ENCODE results near the gene A3GALT2.
A peak's percentile ranks its signal among the peaks of the same experiment; 100 is the strongest.
"Not testable (repeated sequence)": the region's sequence is repeated elsewhere in the genome, so short reads cannot be mapped to it uniquely, and the experiment has no call there.

The A3GALT2 gene

DNA sequence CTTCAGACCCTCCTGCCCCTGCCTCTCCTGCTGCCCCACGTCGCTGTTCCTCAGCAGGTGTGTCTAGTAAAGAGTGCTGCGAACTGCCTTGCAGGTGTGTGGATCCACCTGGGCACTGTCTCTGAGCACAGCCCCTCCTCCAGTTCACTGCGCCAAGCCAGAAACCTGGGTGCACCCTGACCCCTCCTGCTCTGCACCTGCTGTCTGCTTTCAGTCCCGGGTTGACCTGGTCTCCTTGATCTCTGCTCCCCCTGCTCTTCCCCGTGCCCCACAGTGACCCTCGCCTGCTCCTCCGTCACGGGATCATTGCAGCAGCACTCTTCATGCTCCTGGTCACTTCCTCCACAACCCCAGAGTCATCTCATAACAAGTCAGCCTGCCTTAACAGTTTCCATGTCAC is 6.5 kb downstream of the A3GALT2 start:
- DNase-seq (ENCODE audit: low spot score), result no peak

DNA sequence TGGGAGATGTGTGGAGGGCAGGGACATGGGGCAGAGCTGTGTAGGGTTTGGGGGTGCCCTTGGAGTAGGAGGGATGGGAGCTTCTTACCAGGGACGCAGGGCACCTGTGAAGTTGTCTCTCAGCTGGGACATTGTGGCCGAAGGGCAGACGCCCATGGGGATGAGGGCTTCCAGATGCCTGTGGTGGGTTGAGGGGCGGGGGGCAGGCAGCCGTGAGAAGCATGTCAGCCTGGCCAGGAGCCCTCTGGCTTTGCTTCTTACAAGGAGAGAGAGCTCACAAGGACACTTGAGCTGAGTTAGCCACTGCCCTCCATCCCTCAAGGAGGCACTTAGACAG is 8.5 kb downstream of the A3GALT2 start:
- no peak for DNase-seq (ENCODE audit: low spot score)

DNA sequence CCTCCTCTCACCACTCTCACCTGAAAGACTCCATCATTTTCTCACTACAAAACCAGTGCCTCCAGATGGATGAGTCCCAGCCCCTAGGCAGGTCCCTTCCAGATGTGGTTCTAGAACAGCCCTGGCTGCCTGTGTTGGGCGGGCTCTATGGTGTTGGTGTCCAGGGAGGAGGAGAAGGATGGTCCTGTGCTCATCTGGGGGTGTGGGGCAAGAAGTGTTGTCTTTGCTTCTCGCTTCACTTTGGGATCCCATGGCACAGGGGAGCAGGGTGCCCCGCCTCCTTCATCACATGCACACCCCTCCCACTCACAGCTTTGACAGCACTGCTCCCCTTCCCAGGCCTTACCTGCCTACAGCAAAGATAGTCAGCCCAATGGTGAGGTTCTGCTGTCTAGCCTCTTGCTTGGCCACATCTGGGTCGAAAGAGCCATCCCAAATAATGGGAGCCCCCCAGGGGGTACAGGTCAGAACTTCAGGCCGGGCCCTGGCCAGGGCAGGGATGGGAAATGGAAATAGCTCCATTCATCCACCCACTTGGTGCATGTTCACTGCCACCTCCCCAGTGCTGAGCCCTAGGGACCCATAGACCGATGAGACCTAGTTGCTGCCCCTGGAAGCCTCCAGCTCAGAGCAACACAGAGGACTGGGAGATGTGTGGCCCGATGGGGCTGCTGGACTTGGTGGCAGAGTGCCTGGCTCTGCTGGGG is 9.0 kb downstream of the A3GALT2 start:
- no peak for DNase-seq (ENCODE audit: low spot score)

DNA sequence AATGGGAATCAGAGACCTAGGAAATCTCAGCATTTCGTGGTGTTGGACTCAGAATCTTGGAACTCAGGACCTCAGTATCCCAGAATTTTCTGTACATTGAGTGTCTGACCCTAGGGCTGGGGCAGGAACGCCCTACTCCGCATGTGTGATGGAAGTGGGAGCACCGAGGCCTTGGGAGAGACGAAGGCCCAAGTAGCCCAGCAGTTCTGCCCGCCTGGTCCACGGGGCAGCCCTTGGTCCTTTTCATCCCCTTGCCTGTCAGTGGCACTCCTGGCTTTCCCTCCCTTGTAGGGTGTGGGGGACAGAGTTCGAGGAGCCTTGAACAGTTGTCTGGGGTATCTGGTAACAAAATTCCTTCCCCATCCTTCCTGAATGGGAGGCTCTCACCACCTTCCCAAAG is 10.2 kb downstream of the A3GALT2 start:
- DNase-seq (ENCODE audit: low spot score), result no peak

DNA sequence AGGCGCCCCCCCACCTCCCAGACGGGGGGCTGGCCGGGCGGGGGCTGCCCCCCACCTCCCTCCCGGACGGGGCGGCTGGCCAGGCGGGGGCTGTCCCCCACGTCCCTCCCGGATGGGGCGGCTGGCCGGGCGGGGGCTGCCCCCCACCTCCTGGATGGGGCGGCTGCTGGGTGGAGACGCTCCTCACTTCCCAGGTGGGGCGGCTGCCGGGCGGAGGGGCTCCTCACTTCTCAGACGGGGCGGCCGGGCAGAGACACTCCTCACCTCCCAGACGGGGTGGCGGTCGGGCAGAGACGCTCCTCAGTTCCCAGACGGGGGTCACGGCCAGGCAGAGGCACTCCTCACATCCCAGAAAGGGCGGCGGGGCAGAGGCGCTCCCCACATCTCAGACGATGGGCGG is 11.5 kb downstream of the A3GALT2 start:
- not testable (repeated sequence) for DNase-seq (ENCODE audit: low spot score)

DNA sequence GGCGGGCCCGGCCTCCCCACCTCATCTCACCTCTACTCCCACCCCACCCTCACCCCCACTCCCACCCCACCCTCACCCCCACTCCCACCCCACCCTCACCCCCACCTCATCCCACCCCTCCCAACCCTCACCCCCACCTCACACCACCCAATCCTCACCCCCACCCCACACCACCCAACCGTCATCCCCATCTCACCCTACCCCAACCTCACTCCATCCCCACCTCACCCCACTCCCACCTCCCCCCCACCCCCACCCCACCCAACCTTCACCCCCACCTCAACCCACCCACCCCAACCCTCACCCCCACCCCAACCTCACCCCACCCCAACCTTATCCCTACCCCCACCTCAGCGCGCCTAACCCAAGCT is 13.4 kb downstream of the A3GALT2 start:
- no peak for DNase-seq (ENCODE audit: low spot score)

DNA sequence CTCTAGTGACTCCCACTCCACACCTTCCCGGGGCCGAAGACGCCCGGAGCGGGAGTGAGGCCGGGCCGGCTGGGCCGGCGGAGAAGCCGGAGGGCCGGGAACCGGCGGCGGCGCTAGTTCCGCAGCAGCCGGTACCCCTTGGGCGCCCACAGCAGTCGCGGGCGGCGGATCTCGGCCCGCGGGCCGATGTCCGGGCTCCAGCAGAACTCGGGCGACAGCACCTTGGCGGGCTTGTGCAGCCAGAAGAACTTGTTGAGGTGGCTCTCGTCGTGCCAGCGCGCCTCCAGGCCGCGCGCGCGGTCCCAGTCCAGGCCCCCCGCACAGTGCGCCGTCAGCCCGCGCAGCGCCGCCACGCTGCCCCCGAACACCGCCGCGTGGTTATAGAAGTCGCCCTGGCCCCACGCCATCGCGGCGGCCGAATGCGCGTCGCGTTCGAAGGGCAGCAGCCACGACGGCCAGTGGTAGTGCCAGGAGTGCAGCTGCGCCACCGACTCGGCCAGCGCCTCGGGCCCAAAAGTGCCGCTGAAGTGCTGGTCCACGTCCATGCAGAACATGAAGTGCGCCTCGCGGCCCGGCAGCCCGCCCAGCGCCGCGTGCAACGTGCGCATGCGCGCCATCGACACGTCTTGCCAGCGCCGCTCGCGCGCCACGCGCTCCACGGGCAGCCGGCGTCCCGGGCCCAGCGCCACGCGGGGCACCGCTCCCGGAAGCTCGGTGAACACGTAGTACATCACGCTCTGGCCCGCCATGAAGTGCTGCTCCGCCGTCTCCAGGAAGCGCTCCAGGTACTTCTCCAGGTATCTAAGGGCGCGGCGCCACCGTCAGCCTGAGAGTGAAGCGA is 14.0 kb downstream of the A3GALT2 start:
- no peak for DNase-seq (ENCODE audit: low spot score)

DNA sequence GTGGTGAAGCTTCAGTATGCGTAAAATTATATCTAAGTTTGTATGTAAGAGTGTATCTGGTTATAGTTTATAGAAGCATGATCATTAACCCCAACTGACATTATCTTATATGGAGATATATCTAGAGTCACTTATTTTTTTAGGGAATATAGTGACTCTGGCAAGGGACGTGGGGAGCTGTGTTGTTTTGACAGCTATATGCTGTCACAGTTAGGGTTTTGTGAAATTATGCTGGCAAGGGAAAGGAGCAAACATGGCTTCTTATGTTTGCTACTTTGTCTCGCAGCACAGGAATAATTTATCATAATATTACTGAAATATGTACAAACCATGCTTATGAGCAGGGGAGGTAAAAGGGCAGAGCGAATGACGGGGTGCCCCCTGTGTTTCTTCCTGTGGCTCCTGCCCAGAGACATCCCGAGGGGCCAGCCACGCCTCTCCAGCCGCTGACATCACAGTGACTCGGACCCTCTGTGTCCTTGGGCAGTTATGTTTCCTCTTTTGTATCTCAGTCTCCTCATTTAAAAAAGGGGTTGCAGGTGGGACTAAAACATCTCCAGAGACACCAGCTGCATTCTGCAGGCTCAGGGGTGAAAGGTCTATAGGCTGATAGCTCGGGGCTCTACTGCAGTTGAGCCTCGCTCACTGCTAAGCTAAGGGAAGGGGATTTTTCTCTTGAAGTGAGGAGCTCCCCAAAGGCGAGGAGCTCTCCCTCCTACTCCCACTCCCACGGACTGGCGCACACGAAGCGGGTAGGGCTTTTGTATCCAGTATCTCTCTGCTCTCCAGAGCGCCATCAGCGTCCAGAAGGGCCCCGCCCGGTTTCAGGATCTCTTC is 14.9 kb downstream of the A3GALT2 start:
- no peak for DNase-seq (ENCODE audit: low spot score)

DNA sequence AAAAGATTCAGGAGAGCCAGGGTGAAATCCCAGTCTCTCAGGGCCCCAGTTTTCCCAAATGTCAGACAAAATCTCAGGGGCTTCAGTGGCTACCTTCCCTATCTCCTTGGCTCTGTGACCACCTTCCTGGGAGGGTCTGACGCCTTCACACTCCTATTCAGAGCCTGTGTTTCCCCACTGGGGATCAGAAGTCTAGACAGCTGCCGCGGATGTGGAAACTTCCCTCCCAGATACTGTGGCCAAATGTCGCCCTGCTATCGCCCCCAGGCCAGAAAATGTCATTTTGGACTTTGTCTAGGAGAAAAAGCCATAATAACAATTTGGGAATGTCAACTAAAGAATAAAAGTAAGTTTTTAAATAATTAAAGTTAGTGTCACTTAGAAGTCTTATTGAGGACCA is 15.9 kb downstream of the A3GALT2 start:
- no peak for DNase-seq (ENCODE audit: low spot score)

DNA sequence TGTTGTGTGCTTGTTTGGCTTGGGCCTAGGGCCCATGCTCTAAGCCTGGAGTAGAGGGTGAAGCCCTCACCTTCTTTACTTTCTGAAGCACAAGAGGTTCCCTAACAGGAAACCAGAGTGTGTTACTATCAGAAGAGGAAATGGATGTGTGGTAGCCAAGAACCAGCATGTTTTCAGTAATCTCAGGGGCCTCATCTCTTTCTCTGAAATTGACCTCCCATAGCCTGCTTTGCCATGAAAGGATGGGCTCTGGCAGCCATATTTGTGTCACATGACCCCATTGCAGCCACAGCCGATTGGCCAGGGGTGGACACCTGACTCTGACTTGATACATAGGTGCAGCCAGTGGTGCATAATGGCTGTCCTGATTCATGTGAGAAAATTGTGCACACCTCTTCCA is 18.6 kb downstream of the A3GALT2 start:
- DNase-seq (ENCODE audit: low spot score), result no peak

DNA sequence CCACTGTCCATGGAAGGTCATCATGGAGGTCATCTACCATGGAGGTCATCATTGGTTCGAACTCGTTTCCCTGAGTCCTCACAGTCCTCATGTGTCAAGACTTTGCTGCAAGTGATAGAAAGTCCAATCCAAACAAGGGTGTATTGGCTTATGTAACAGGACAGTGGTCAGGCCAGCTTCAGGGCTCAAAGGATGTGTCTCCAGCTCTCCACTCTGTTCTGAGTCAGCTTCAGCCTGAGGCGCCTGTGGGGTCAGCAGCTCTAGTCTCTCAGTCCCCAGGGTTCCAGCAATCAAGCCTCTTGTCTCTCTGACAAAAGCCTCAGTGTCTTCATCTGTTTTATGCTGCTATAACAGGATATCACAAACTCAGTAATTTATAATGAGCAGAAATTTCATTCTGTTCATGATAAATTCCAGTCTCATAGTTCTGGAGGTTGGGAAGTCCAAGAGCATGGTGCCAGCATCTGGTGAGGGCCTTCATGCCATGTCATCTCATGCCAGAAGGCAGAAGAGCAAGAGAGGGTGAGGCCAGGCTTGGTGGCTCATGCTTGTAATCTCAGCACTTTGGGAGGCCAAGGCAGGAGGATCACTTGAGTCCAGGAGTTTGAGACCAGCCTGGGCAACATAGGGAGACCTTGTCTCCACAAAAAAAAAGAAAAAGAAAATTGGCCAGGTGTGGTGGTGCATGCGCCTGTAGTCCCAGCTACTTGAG is 19.5 kb downstream of the A3GALT2 start:
- no peak for DNase-seq (ENCODE audit: low spot score)

DNA sequence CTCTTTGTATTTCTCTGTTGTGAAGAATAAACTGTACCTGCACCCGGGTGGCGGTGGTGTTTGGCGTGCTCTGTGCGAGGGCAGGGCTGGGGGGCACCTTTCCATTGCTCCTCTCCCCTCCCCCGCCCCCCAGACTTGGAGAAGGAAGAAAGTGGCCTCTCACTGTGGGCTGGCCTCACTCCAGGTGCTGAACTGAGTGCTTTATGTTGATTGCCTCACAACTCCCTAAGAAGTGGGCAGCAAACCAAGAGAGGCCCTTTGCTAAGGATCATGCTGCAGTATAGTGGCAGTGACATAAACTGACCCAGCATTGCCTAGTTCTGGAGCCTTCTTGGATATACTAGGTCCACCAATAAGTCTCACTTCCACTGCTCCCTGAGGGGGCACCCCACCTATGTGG is 20.2 kb downstream of the A3GALT2 start:
- DNase-seq (ENCODE audit: low spot score), result no peak

DNA sequence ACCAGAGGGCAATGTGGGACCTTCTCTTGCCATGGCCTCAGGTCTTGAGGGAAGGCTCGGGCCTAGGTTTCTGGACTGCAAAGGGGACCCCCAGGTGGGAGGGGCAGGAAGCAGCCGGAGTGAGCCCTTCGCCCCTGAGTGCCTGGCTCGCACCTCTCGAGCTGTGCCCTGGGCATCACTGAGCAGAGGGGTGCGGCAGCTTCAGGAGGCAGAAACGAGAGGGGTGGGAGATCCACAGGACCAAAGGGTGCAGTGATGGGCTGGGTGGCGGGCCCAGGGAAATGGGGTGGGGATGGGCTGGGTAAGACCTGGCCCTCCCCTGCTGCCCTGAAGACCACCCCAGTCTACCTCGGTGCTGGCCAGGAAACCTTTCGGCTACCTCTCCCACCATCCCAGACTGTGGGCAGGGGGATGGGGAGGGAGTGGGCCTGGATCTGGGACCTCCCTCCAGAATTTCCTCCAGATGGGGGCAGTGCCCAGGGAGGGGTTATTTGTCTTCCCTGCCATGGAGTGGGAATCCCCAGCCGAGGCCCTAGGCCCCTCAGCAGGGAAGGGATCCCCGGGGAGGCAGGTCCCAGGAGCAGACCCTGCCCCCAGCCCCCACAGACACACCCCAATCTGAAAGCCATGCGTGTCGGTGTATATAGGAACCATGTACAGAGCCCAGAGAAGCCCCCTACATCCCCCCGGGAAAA is 21.3 kb downstream of the A3GALT2 start:
- DNase-seq (ENCODE audit: low spot score), result no peak

DNA sequence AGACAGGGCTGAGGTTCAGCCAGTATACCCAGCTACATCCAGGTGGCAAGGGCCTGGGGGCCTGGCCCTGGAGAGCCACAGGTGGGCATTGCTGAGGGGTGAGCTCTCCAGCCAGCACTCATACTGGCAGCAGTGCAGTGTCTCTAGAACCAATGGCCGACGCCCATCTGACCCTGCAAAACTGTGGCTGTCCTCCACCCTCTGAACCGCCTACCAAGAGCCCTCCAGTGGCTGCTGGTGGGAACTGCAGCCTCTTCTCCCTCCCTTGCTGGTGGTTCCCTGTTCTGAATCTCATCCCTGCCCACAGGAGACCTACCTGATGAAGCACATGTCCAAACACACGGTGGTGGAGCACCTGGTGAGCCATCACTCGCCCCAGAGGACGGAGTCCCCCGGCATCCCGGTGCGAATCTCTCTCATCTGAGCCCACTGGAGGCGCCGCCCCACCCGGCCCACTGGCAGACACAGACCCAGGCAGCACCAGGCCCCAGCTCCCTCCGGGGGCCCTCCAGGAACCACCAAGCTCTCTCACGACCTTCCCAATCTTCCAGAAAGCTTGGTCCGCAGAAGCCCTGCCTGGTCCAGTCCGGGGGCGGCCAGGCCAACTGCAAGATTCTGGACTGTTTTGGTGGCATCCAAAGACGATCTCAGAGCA is 22.1 kb downstream of the A3GALT2 start:
- DNase-seq (ENCODE audit: low spot score), result peak; percentile 72

DNA sequence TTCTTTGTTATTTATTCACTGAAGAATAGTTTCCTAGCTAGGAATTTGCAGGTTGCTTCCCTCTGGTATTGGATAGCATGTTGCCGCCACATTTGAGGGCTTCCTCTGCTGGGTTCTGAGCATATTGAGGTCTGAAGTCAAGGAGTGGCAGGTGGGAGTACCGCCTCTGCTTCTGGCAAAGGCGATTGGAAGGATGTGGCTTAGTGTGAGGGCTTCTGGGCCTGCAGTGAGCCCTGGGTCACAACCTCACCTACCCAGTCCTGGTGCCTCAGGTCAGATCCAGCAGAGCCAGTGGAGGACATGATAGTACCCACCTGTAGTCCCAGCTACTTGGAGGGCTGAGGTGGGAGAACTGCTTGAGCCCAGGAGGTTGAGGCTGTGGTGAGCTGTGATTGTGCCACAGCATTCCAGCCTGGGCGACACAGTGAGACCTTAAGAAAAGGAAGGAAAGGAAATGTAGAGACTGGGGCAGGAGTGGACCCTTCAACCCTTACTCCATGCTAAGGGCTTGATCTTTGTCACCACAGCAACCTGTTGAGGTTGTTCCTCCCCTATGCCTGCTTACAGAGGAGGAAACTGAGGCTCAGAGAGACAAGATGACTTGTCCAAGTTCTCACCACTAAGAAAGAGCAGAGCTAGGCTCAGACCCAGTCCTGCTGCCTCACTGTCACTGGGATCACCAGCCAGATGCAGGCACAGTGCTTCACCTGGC is 22.8 kb downstream of the A3GALT2 start:
- DNase-seq (ENCODE audit: low spot score), result no peak

DNA sequence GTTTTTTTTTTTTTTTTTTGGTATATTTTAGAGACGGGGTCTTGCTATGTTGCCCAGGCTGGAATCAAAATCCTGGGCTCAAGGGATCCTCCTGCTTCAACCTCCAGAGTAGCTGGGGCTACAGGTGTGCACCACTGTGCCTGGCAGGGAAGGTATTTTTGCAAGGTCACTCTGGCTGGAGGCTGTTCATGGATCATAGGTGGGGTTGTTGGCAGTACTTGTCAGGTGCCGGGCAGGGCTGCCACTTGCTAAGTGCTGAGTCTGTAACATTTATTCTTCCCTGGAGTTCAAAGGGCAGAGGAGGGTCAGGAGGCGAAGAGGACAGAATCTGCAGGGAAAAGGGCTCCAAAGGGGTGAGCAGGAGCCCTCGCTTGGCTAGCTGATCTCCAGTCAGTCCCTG is 24.1 kb downstream of the A3GALT2 start:
- DNase-seq (ENCODE audit: low spot score), result no peak

DNA sequence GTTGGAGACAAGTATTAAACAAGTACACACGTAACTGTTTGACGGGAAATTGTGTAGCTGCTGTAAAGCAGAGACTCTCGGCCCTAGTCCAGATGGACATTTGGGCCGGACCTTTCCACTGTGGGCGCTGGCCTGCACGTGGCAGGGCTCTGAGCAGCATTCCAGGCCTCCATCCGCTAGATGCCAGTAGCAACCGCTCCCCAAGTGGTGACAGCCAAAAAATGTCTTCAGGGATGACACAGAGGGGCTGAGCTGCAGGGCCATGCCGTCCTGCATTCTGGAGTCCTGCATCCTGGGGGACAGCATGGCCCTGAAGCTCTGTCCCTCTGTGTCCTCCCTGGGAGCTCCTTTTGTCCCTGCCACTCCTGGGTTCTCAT is 24.8 kb downstream of the A3GALT2 start:
- DNase-seq (ENCODE audit: low spot score), result peak; percentile 85

DNA sequence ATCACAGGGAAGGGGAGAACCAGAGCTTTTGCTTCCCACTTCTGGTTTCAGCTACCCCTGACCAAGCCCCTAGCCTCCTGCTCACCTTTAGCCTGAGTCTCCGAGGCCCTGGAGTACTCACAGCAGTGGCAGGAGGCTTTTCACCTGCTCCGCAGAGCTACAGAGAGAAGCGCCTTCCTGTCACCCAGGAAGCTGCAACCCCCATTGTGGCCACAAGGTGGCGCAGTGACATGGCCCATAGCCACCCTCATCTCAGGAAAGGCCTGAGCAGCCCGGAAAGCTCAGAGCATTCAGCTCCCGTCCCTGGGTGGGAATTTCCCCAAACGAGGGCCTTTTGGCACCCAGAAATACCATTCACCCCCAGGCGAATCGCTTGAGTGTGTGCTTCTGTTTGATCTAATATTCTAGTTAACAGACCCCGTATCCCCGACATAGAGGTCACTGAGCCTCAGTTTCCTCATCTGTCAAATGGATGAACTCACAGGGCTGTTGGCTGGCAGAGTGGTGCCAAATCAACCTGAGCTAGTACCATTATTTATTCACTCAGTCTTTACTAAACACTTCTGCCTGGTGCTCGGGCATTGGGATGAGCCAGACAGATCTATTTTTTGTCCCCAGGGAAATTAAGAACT is 25.3 kb downstream of the A3GALT2 start:
- DNase-seq (ENCODE audit: low spot score), result peak; percentile 89

DNA sequence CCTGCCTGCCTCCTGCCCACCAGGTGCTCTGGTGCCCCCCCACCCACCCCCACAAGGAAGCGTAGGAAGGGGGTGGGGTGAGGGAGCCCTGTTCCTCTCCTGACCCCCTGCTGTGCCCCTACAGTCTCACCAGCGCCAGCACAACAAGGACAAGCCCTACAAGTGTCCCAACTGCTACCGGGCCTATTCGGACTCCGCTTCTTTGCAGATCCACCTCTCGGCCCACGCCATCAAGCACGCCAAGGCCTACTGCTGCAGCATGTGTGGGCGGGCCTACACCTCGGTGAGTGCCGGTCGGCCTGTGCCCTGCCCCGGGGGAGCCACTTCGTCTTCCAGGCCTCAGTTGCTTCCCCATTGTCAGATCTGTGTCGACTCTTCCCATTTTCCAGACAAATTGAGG is 25.9 kb downstream of the A3GALT2 start:
- DNase-seq (ENCODE audit: low spot score), result no peak
